GM21528 (cell line): ENCODE measurements around the gene CDH13.

Experiments used
- ATAC-seq: cut with Tn5 transposase; IDR thresholded peaks from one replicate; pipeline ENCODE4 v1.9.1; 2021; ENCODE audit warnings: mild to moderate bottlenecking, moderate library complexity; ENCODE audit not compliant: unreplicated experiment, low FRiP score

The CDH13 gene

DNA sequence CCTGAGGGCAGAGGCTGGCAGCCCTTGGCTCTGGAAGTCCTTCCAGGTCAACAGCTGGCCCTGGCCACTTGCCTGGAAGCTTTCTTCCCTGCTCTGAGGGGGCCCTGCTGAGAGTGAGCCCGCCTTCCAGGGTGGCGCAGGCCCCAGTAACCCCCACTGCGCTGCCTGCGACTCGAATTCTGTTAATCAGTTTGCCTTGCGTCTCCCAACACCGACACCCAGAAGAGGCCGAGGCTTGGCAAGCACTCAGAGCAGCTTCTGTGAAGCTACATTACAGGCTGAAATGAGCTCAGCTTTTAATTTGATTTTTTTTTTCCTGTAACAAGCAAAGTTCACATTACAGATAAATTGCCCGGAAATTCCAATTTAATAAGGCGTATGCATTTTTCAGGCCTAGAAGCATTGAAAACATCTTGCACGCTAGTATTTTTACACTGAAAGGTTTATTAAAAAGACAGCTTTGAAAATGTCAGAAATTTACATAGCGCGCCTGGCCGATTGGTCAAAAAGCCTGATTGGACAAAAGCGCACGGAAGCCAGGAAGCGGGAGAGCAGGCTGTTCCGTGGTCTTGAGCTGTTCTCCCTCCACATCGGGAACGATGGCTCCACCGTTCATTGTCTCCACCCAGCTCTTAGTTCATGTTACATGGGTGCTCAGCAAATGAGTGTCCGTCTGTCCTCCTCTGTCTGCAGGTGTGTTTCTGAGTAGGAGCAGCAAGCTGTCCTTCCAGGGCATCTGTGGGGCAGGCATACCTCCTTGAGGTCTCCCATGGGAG is 1115.5 kb downstream of the CDH13 start:
- no peak for ATAC-seq

DNA sequence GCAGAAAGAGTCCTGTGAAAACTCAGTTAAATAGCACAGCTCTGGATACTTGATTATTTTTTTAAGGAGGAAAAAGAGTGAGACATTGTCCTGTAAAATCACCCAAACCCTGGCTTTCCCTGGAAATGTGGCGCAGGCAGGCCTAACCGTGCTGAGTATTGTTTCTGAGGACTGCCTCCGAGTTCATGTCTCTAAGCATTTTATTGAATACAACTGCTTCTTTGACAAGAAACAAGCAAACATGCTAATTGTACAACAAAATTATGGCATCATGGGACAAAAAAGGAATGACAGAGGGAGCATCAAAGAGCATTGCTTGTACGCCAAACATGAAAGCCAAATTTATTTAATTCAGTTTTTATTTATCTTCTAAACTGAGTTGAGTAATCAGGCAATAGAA is 1116.5 kb downstream of the CDH13 start:
- ATAC-seq = no peak

- ATAC-seq = no peak
These were observed 1117.0 kb downstream of the CDH13 start for GRCh38 chr16:83743720-83744119.

GRCh38 chr16:83744441-83744981 is 1117.7 kb downstream of the CDH13 start:
- ATAC-seq = no peak

- ATAC-seq = no peak
These were observed 1119.8 kb downstream of the CDH13 start for GRCh38 chr16:83746611-83747010.

DNA sequence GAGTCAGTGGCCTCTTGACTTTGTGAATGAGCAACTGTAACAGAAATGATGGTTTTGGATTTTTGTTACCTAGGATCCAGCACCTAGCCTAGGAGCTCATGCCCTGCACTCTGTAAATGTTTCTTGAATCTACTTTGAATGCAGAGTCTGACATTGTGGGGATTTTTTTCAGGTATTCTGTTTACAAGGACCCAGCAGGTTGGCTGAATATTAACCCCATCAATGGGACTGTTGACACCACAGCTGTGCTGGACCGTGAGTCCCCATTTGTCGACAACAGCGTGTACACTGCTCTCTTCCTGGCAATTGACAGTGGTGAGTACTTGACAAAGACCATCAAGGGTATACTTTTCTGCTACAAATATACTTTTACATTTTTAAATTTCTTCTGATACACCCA is 1121.2 kb downstream of the CDH13 start:
- ATAC-seq = no peak

DNA sequence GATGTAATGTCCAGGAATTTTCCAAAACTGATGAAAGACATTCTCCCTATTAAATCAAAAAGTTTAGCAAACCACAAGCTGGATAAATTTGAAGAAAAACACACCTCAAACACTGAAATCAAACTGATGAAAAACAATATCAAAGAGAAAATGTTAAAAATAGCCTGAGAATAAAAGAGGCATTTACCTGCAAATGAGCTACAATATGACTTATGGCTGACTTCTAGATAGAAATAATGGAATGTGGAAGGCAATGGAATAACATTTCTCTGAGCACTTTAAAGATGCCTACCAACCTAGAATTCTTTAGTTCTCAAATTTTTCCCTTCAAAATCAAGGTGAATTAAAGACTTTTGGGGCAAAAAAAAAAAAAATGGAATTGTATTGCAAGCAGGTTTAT is 1128.6 kb downstream of the CDH13 start:
- no peak for ATAC-seq

DNA sequence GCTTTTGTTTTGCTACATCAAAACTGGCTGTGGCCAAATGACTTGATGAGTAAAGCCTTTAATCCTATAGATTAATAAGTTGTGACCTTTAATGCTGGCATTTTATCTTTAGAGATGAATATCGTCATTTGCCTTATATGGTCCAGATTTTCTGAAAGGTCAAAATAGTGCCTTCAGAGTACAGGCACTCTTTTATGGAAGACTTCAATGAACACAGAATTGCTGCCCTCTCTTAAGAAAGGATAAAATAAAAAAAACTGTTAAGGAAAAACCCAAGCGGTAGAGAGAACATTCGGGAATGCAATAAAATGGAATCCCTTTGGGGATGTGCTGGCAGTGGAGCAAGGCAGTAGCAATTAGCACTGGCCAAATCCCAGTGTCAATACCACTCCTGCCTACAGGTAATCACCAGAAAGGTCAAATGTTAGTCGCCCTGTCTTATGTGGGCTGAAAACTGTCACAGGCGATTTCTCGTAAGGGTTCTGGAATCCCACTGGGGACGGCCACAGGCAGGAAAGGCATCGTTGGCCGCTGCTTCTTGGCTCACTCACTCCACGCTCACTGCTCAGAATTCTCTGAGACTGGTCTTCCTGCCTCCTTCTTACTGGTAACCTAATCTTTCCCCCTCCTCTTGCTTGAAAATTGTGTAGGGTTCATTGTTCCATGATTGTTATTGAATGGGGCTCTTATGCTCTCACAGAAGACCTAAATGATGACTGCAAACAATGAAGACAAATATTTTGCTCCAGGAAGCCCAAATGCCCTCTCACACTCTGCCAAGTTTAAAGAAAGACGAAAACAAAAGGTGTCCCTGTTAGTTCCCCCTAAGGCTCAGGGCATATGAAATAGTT is 1135.6 kb downstream of the CDH13 start:
- ATAC-seq = no peak

DNA sequence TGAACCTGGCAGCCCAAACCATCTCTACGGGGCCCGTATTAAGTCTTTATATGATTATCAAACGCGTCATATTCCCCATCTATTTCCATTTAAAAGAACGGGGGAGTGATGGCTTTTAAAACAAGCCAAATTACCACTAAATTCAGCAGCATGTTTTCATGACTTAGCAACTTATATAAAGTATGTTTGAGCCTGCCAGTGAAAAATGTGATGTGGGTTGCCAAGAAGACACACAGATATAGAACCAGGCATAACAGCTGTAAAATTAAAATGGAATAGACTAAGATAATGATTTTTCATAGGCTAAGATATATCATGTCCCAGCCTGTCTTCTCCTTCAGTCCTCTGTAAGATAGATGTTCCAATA is 1136.2 kb downstream of the CDH13 start:
- ATAC-seq = no peak

DNA sequence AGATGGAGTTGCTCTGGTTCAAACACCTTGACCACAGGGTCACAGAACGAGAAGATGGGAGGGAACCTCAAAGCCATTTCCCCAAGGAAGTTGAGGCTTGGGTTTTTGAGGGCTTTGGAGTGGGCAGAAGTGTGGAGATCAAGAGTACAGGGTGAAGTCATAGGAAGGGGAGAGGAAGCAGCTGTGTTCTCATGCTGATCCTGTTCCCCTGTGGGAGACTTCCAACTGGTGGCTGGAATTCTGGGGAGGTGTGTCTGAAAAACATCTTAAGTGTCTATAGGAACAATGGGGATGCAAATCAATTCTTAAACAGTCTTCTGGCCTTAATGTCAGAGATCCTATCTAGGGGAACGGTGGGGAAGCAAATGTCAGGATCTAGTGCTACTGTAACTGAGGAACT is 1142.2 kb downstream of the CDH13 start:
- ATAC-seq = no peak

DNA sequence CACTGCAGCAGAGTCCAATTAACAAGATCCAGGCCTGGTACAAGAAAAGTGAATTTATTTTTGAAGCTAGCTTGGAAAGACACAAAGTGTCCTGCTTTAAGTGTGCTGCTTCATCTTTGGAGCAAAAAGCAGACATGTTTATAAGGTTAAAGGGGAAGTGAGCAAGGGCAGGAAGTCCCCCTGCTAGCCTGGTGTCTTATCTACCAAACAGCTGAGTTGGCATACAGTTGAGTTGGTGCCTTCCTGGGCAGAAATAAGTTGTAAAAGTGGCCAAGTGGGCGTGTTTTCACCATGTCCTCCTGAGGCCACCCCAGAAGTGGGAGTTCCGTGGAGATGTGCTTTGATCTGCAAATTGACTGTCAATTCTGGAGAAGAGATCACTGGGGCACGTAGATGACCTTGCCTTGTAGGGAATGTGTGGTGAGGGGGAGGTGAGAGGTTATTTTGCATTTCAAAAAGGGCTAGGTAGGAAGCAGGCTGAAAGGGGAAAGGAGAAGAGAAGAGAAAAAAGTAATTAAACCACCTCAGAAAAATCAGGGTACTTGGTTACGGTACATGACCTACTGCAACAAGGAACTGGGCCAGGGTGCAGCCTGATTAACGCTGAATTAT is 1142.7 kb downstream of the CDH13 start:
- no peak for ATAC-seq

GRCh38 chr16:83771306-83771942 is 1144.7 kb downstream of the CDH13 start:
- no peak for ATAC-seq

- ATAC-seq = no peak
These were observed 1146.0 kb downstream of the CDH13 start for GRCh38 chr16:83772806-83773205.

- ATAC-seq = no peak
These were observed 1147.3 kb downstream of the CDH13 start for GRCh38 chr16:83774066-83774465.

- no peak for ATAC-seq
These were observed 1150.2 kb downstream of the CDH13 start for GRCh38 chr16:83776944-83777343.

- no peak for ATAC-seq
These were observed 1153.1 kb downstream of the CDH13 start for GRCh38 chr16:83779886-83780285.

GRCh38 chr16:83785455-83785854 is 1158.7 kb downstream of the CDH13 start:
- ATAC-seq = no peak

- no peak for ATAC-seq
These were observed 1163.1 kb downstream of the CDH13 start for GRCh38 chr16:83789642-83790401.

DNA sequence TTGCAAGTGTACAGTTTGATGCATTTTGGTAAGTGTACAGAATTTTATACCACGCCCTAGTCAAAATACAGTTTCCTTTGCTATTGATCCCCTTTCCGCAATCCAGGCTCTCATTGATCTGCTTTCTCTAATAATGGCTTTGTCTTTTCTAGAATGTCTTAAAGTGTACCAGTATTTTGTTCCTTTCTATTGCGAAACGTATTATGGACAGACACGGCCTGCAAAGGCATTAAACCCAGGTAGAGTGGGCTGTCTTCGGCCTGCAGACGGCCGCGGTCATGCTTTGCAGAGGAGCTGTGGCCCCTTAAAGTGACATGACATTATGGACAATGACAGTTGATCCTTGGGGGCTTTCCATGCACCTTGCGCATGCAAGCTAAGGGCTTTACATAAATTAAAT is 1165.1 kb downstream of the CDH13 start:
- no peak for ATAC-seq

DNA sequence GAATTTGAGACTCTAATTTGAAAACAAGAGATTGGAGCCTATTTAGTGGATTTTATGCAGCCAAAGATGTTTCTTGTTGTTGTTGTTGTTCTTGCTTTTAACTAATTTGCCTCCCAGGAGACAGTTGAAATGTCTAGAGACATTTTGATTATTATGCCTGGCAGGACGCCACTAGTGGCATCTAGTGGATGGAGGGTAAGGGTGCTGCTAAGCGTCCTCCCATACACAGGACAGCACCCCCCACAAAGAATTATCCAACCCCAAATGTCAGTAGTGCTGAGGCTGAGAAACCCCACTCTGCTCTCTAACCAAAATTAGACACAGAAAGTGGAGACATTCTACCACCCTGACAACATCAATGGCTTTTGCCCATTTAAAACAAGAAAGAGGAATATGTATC is 1165.6 kb downstream of the CDH13 start:
- ATAC-seq = no peak
